Activated T-cell treated with anti-CD3 and anti-CD28 coated beads, Interleukin-2, amount 50 U/mL, for 48 hours (primary cell): ENCODE measurements around the gene RPAIN.
"Not testable (repeated sequence)": the region's sequence is repeated elsewhere in the genome, so short reads cannot be mapped to it uniquely, and the experiment has no call there.

Experiments used
- DNase-seq, 2 experiments: peaks; one replicate each; pipeline ENCODE4 v3.0.0-alpha.2; 2020

Gene RPAIN

DNA sequence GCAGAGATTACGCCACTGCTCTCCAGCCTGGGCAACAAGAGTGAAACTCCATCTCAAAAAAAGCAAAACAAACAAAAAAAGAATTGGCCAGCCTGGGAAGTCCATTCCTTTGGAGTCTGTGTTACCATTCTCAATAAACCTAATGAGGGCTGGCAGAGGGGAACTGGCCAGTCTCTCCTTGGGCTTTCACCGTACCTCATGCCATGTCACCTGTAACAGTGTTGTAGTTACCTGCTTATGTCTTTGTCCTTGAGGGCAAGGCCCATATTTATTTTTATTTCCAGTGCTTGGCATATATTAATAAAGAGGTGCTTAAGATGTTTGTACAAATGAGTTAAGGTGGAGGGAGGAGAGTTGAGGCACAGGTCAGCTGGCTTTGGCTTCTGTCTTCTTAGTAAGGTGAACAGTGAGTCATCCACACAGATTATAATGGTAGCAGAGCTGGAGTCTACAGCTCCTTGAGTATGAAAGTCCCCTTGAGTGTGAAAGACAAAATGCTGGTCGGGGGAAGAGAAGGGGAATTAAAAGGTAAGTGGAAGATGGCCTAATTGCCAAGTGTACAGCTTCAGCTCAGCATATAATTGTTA lies 10.5 kb downstream of the RPAIN start:
- DNase-seq: no peak

DNA sequence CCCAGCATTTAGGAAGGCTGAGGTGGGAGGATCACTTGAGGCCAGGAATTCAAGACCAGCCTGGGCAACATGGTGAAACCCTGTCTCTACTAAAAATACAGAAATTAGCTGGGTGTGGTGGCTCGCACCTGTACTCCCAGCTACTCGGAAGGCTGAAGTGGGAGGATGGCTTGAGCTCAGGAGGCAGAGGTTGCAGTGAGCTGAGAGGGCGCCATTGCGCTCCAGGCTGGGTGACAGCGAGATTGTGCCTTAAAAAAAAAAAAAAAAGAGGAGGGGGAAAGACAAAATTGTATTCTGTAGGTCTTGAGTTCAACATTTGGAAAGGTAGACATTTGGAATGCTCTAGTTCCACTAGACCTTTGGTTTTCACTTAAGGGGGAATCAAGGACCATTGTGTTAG lies 11.3 kb downstream of the RPAIN start:
- not testable (repeated sequence) for DNase-seq

DNA sequence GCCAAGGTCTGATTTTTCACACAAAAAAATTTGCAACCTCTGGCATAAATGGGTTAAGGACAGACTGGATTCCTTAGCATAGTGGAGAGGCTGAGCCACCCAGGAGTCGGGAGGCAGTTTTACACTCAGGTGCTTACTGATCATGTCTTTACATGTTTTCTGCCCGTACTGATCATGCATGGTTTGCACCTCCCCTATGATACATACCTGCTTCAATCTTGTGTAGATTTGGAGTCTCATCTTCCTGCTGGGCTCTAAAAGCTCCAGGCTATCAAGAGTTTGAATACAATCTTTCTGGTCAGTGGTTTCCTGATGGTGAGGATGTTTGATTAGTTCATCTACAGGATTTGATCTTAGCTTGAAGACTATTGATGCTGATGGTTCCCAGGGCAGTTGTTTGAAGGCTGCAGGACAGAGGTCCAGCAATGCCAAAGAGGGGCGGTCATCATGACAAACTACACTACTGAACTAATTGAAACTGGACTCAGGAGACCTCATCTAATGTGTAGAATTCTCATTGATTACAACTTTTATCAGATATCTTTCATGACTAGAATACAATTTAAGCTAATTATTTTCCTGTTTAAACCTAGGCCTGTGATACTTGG lies 12.1 kb downstream of the RPAIN start:
- DNase-seq: no peak

DNA sequence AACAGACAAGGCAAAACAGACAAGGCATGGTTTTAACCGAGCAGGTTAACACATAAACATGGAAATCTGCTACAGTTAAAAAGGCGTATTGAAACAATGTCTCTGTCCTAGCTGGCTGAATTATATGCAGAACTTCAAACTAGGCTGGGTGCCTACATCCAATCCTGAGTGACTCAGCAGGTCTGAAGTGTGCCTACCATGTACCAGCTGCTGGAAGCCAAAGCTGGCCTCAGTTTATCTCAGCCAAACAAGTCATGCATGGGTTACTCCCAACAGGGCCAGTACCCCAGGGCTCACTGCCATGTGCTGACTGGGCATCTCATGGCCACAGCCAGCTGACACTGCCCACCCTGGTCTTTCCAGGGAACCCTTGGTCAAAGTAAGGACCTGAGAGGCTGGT lies 15.0 kb downstream of the RPAIN start:
- no peak for DNase-seq

DNA sequence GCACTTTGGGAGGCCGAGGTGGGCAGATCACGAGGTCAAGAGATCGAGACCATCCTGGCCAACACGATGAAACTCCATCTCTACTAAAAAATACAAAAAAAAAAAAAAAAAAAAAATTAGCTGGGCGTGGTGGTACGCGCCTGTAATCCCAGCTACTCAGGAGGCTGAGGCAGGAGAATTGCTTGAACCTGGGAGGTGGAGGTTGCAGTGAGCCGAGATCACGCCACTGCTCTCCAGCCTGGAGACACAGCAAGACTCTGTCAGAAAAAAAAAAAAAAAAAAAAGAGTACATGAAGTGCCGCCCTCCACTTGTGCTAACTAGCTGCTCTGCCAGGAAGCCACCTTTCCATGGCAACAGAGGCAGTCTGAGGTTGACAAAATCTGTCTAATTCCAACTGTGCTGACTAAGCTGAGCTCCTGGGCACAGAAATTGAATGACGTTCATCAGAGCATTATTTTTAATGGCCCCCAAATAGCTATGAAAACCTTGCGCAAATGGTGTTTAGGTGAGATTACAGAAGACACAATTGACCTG lies 15.9 kb downstream of the RPAIN start:
- DNase-seq: not testable (repeated sequence)

DNA sequence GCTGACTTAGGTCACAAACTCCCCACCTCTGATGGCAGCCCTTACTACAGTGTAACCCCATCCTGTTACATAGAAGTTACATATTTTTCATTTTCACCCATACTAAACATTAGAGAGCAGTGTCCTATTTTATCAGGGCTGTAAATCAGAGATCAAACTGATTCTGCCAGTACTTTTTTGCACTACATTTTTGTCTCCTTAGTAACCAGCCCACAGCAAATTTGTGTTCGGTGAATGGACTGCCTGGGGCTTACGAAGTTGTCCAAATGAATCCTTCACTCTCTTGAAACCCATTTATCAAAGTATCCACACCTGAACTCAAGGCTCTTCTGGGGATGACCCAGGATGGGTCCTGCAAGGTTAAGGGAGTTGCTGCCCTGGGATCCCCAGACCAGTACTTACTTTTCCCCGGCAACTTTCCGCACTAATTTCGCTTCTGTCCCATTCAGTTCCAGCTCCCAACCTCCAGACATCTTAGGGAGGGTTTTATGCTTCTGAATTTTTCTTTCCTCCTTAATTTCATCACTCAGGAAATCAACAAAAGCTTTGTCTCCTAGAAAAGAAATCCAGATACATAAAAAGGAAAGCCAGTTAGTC lies 17.8 kb downstream of the RPAIN start:
- DNase-seq: no peak

DNA sequence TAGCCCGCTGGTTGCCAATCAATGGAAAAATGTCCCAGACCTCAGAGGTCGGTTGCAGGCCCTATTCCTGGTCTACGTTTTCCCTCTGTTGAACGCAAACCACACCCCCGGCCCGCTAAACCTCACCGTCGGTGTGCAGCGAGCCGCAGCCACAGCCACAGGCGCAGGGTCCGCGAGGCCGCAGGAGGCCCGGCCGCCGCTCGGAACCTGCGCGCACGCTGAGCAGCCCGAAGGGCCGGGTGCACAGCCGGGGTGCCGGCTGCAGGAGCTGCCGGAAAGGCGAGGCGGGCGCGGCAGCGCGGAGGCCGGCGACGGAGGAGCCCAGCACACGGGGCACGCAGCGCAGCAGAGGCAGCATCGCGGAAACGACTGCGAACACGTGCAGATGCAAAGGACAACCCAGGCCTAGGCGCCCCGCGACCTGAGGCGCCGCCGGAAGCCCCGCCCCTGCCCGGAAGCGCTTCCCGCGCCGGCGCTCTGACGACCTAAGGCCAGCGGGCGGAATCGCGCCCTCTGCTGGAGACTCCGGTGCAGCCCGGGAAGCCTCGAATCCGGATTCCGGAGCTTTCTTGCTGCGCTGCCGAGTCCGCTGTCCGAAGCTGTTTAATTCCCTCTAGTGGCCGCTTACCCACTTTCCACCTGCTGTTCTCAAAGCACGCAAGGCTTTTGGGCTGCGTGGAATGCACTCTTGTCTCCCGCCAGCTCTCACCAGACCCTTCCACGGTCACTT lies 18.9 kb downstream of the RPAIN start, which contains the start of gene C1QBP:
C1QBP (minus strand) TSS at position 440 of the 730 bp plus-strand sequence; CDS start at position 358, 82 bp downstream.
- peak; percentile 95 to 97 for DNase-seq

DNA sequence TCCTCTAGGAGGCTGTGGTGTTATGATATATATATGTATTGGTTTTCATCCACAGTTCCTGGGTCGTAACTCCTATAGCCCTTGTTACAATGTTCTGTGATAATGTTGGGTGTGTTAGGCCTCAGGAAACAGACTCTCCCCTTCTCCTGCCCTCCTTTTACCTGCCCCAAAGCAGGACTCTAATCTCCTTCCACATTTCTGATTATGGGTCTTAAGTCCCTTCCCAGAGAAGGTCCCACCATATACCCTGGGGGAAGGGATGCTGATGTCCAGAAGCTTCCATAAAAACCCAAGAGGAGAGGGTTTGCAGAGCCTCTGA lies 19.4 kb downstream of the RPAIN start:
- DNase-seq: no peak

DNA sequence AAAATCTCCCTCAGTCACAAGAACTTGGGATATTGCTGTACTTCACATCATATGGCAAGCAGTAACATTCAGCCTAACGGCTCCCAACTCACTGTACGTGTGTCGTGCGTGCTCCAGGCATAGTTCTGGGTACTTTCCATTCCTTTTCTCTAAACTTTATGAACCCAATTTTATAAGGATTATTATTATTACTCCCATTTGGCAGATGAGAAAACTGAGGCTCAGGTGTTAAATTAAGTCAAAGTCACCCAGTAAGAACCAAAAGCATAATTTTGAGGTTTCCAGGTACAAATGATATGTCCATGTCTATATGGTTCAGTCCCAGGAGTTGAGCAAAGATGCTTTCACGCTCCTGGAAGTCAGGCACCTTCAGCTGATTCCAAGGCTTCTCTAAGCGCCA lies 23.7 kb downstream of the RPAIN start:
- no peak for DNase-seq

DNA sequence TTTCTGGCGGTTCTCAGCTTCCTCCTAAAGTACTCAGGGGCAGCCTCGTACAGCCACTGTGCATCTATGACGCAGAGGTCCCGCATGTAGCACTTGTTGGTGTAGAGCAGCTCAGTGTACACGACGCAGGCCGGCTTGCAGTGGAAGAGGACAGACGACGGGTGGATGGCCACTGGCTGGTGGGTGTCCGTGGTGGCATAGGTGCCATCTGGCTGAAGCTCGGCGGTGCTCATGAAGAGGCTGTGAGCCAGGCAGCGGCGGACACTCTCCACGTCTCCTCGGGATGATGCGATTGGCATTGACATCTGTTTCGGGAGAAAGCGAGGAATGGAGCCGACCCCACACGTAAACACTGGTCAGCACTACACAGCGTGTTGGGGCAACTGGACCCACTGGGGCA lies 24.2 kb downstream of the RPAIN start:
- DNase-seq: no peak

DNA sequence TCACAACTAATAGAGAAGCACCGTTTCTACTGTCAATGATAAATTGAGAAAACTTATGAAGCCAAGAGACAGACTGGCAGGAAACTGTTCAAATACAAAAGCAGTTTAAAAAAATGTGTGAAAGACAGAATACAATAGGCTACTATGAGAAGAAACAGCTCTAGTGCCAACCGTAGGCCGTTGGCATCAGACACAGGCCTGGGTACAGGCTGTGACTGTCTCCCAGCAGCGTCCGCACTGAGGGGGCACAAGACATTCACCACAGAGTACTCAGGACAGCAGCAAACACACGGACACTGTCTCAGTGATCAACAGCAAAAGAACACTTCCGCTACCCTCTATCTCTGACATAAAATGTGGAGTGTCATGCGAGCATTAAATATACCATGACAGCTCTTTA lies 26.8 kb downstream of the RPAIN start:
- DNase-seq: no peak

DNA sequence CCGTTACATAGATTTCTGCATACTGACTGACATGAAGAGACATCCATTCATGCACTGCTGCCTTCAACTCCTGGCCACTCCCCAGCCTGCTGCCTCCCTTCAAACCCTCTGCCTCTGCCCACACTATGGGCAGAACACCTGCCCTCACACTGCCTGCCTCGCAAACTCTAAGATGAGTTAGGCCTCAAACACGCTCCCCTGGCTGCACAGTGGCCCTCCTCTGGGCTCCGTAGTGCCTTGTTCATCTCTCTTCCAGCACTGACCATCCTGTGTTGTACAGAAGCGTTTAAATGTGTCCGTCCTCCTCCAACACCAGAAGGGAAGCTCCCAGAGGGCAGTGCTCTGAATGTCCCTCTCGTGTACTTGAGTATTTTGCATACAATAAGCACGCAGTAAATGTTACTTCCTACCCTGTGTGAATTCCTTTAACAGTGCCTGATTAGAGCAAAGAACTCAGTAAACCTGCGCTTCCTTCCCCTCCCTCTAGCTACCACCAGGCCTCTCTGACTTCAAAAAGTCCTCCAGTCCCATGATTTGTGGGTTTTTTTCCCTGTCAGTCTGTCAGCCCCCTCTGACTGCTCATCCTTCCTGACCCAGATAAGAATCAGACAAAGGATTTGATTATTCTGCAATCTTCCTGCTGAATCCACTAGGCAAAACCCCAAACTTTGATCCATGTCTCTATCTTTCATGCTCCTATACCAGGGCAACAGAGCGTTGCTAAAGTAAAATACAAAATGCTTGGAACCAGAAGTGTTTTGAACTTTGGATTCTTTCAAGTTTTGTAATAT lies 44.9 kb downstream of the RPAIN start:
- DNase-seq: no peak

DNA sequence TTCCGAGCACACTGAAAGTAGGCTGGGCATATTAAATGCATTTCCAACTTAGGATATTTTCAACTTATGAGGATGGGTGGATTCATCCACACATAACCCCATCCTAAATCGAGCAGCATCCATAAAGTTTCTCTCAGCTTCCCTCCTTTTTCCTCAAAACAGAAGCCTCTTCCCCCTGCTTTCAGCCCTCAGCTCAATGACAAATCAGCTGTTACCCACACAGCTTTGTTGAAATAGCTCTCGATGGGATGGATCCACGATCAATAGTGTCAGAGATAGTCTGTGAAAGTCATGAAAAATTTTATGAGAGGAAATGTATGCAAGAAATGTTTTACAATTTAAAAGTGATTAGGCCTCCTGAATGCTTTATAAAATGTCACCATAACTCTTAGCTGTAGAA lies 46.3 kb downstream of the RPAIN start:
- no peak for DNase-seq

DNA sequence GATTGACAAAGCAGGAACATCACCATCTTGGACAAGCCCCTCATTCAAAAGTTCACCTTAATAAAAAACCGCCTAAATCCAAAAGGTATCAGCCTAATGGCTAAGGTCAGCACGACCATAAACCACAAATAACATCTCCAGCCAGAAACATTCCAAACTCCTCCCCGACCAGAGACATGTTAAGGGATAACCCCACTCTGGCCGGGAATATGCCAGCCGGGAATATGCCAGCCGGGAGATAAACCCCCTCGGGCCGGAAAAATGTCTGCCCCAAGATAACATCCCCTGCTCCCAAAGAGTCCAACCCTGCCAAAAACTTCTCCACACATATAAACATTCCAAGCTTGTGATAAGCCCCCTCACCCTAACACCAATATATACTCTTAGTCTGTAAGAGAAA lies 47.4 kb downstream of the RPAIN start:
- DNase-seq: no peak

DNA sequence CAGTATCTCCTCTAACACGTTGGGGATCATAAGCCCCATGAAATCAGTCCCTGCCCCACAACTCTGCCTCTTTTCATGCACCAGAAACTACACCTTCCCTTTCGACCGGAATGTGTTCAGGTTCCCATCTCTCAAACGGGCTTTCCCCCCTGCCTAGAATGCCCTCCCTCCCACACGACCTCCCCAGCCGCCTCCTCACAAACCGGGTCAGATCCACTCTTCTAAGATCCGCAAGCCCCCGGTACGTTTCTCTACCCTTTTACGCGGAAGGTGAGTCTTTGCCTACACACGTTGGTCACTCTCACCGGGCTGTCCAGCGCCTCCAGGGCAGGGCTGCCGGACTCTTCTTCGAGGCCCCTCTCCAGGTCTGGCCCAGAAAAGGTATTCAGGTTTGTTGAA lies 48.1 kb downstream of the RPAIN start:
- DNase-seq: peak; percentile 46 to 49

DNA sequence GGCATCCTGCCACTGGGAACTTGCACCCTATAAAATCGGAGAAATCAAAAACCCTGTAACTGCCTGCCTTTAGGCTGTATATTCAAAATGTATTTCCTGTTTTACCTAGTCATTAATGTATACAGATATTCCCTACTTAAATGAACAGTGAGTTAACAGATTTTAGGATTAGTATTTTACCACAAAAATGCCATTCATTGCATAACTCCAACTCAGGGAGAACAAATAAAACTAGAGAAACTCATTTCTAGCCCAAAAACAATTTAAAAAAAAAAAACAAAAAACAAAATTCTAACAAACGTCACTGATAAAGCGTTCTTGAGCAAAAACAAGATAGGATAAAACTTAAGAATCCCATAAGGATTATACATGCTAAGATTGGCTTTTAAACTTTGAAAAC lies 52.5 kb downstream of the RPAIN start:
- DNase-seq: no peak

DNA sequence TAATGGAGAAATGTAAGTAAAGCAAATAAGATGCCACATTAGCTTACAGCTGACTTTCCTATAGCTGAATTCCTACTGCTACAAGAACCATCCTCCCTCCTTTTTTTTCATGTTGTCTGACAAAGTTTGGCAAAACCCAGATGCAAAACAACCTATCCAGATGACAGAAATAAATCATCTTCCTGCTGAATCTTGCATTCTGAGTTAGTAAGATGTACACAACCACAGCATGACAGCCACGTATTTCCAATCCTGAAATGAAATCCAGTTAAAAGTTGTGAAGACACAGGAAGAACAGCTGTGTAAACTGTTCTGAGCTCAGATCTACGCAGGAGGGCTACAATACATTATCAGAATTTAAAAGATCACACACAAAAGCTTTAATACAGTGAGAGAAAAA lies 53.9 kb downstream of the RPAIN start:
- no peak for DNase-seq

DNA sequence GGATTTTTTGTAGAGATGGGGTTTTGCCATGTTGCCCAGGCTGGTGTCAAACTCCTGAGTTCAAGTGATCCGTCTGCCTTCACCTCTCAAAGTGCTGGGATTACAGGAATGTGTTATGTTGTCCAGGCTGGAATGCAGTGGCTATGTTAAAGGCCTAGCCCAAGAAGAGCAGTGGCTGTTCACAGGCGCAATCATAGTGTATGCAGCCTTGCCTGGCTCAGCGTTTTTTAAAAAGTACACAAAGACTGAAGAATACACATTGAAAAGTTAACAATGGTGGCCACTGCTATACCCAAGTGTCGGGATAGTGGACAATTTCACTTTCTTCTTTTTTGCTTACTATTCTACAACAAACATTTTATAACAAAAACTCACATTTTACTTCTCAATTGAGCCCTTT lies 59.0 kb downstream of the RPAIN start:
- no peak for DNase-seq

DNA sequence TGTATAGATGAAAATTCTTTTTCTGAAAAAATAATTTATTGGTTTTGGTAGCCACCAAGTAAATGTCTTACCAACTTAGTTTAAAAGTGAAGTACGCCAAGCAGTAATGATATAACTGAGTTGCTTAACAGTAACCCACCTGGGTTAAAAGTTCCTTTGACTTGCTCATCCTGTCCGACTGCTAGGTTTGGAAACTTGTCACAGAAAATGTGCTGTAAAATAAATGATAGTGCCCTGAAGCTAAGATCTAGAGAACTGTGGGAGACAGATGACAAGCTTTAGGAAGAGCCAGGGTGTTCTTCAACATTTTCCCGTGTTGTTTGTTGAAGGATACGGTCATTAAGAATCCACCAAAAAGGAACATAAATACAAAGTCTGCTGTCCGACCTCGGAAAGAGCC lies 61.0 kb downstream of the RPAIN start:
- DNase-seq: no peak

DNA sequence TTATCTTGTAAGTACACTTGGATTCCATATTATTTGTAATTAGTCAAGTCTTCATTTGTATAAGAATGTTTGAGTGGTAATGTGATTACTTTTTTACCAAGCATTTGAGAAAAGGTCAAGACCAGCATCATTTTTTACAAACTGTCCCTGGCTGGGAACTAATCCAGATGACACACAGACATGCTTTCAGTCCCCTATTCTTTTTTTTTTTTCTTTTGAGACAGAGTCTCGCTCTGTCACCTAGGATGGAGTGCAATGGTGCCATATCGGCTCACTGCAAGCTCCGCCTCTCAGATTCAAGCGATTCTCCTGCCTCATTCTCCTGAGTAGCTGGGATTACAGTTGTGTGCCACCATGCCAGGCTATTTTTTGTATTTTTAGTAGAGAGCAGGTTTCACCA lies 61.5 kb downstream of the RPAIN start:
- DNase-seq: no peak
